Cerebellar cortex (tissue), 1 donor: ENCODE measurements around the gene RBM18.

Experiments
- DNase-seq: peaks from one replicate; pipeline ENCODE4 v3.0.0-alpha.2; 2015; ENCODE audit warnings: low spot score

Gene RBM18

GRCh38 chr9:122204055-122204454 lies 60.6 kb downstream of the RBM18 start:
- DNase-seq: no peak

- no peak for DNase-seq
These were observed 62.5 kb downstream of the RBM18 start for GRCh38 chr9:122202111-122202510.

- DNase-seq: no peak
These were observed 63.0 kb downstream of the RBM18 start for GRCh38 chr9:122201641-122202040.

GRCh38 chr9:122200960-122201595 lies 63.6 kb downstream of the RBM18 start:
- DNase-seq: no peak

- DNase-seq: no peak
These were observed 66.8 kb downstream of the RBM18 start for GRCh38 chr9:122197882-122198281.

GRCh38 chr9:122197426-122197825 lies 67.2 kb downstream of the RBM18 start:
- DNase-seq: no peak

- DNase-seq: no peak
These were observed 68.8 kb downstream of the RBM18 start for GRCh38 chr9:122195875-122196274.

GRCh38 chr9:122193651-122194050 lies 71.0 kb downstream of the RBM18 start:
- DNase-seq: no peak

- no peak for DNase-seq
These were observed 71.6 kb downstream of the RBM18 start for GRCh38 chr9:122192914-122193525.

GRCh38 chr9:122192261-122192875 lies 72.3 kb downstream of the RBM18 start:
- no peak for DNase-seq

- no peak for DNase-seq
These were observed 73.1 kb downstream of the RBM18 start for GRCh38 chr9:122191584-122191983.

- DNase-seq: no peak
These were observed 73.9 kb downstream of the RBM18 start for GRCh38 chr9:122190597-122191381.

GRCh38 chr9:122188369-122188768 lies 76.3 kb downstream of the RBM18 start:
- DNase-seq: no peak
